Activated effector memory CD4-positive, alpha-beta T cell treated with anti-CD3 and anti-CD28 coated beads, Interleukin-2, amount 50 U/mL, for 16 hours (primary cell): Measurements from ENCODE around the gene APBB2.
"Not testable (repeated sequence)": the region's sequence is repeated elsewhere in the genome, so short reads cannot be mapped to it uniquely, and the experiment has no call there.

Experiments used
- DNase-seq: peaks from one replicate; pipeline ENCODE4 v3.0.0-alpha.2; 2020

Gene APBB2

DNA sequence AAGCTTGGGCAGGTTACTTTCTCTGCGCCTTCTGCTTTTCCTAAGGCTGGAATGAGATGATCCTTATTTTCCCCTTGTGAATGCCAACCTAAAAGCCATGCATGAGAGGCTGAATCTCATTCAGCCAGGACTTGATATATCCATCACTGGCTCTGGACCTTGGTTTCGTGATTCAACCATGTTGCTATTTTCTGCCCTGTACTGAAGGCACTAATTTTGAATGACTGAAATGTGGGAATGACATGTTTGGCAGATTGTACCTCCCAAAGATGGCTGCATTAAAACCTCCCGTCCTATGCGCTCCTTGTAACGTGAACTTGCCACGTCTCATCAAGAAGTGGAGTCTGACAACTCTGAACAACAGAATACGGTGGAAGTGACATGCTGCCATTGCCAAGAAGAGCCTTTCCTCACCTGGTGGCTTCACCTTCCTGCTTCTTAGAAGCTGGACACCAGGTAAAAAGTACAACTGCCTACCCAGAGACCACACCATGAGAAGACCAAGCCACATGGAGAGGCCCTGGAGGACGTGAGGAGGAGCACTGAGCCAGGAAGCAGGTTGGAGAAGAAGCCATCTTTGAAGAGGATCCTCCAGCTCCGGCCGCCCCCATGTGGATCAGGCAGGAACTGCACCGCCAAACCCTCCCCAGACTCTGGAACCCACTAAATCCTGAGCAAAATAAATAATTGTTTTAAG, 290.1 kb downstream of the APBB2 start:
- peak; percentile 90 for DNase-seq

DNA sequence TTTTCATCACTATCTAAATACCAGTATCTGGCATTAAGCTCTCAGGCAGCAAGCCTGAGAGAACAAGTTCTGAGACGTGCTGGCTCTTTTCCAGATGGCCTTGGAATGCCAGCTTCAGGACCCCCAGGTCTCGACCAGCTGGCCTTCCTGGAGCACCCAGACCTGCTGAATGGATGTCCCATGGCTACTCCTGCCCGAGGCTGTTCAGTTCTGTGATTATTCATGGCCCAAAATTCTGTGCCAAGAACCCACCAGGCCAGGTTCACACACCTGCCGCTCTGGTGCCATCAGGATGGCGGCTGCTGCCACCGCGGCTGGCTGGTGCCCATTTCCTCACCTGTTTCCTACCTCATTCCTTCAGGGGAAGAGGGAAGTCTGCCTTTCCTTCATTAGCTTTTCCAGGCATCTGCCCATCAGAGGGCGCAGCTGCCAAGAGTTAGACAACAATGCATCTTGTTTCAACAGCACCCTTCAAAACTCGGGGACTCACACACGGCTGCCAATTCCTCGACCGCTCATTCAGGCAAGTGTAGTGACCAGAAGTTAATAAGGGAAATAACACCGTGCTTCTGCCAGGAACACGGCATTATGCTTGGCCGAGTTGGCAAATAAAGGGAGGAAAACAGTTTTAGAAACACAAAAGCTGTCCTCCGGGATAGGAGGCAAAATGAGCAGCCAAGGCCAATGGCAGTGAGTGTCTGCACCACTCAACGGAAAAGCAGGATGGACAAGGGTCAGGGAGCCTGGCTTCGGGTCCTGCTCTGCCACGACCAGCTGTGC, 290.8 kb downstream of the APBB2 start:
- DNase-seq, result no peak

DNA sequence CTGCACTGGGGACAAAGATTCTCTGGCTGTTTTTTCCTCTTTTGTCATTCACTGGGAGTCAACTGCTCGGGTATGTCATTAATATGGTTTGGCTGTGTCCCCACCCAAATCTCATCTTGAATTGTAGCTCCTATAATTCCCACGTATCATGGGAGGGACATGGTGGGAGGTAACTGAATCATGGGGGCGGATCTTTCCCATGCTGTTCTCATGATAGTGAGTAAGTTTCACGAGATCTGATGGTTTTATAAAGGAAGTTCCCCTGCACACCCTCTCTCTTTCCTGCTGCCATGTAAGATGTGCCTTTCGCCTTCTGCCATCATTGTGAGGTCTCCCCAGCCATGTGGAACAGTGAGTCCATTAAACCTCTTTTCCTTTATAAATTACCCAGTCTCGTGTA, 294.4 kb downstream of the APBB2 start:
- DNase-seq, result not testable (repeated sequence)

DNA sequence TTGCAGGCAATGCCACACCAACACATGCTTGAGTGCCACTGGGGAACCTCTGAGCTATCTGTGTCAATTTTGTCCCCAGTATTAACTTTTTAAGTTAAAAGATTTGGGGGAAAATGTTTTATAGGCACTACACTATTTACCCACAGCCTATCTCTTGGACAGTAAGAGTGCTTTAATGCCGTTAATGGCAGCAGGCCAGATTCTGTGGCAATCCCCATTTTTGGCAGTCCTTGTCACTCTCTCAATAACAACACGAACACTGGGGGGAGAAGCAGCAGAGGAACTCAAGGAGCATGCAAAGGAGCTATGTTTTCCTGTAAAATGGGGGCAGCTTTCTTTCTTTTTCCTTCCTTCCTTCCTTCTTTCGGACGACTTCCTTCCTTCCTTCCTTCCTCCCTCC, 296.0 kb downstream of the APBB2 start:
- no peak for DNase-seq

DNA sequence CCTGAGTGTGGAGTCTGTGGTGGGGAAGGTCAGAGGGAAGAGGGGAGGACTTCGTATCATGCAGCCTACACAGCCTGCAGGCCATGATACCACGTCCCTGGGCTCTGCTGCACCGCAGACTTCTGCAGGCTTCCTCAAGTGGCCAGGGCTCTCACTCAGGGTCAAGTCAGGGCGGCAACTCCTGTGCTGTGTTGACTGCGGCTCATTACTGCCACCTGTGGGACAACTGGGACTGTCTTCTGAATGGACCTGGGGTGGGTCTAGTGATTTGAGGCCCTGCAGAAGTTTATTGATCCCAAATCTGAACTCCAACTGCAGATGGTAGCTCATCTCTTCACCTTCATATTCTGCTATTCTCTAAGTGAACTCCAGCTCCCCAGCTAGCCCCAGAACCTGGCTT, 297.5 kb downstream of the APBB2 start:
- peak; percentile 78 for DNase-seq

DNA sequence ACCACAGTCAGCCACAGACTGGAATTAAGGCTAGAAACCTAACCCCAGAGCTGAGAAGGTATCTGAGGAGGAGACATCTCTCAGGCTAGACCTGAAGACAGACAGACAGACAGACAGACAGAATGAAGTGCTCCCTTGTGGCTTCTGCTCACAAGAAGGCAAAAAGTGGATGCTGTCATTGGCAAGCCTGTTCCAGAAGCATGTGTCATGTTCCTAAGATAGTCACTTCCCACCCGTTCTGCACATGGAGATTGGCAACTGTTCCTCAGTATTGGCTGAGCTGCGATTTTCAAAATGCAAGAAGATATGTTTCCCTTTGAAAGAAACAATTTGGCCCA, 298.2 kb downstream of the APBB2 start:
- DNase-seq, result no peak

DNA sequence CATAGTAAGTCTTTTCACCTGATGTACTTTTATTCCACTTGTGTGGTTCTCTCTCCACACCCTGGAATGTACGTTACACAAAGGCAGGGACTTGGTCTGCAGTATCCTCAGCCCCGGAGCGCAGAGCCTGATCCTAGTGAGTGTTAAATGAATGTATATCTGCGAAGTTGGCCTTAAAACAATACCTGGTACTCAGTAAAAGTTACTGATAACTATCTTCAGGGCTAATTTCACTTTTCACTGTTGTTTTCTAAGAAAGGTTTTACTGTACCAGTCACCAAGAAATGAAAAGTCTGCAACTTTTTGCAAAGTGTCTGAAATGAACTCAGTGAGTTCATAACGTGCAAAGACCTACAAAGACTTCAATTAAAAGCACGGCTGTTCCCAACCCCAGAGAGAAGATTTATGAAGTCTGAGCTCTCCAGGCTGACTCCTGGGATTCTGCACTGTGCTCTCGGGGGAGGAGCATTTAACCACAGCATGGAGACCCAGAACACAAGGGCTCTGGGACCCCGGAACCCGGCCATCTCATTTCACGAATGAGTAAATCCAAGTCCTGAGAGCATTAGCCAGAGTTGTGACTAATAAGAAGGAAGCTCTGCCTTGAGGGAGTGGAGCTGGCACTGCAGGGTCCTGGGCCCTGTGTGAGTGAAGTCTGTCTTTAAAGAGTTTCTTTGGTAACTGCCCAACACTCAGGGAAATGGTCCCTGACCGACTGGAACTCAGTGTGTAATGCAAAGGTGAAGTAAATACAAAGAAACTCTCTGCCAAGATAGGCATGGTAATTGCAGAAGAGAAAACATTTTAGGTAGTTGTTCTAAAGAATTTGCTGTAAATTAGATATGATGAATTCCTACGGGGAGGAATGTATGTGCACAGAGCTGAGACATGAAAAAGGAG, 298.8 kb downstream of the APBB2 start:
- DNase-seq, result no peak

DNA sequence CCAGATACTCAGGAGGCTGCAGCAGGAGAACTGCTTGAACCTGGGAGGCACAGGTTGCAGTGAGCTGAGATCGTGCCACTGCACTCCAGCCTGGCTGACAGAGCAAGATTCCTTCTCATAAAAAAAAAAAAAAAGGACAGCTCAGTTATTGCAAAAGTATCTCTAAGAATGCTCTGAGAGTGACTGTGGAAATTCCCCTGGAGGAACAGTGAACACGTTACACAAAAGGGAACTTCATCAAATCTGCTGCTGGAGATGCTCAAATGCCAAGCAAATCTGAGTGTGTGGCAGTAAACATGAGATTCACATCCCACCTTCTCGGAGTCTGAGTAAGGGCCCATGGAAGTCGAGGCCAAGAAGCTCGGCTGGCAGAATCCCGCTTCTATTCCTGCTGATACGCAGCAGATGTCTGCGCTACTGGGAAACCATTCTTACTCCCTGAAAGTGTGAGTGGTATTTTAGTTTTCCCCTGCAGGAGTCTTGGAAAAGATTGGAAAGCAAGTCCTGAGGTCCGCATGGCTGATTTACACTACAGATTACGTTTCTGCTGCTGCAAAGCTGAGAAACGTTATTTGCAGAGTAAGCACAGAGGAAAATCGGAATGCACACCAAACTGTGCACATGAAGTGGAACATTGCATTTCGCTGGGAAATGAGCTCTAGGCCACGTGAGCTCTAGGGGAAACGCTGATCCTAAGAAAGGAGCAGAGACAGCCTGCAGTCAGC, 301.7 kb downstream of the APBB2 start:
- DNase-seq, result no peak

DNA sequence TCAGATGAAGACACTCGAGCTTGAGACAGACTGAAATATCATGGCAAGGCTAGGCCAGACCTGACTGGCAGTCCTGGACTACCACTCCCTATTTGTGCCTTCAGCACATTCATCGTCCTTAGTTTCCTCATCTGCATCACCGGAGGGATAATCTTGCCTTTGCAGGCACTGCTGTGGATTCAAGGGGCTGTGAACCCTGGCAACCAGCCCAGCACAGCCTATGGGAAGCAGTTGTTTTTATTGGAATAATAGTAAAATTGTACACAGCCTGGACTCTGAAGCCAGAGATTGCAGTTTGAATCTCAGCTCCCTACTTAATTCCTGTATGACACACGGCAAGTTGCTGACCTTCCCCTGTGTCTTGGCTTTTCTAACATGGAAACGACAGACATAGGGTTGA, 303.6 kb downstream of the APBB2 start:
- DNase-seq, result no peak

DNA sequence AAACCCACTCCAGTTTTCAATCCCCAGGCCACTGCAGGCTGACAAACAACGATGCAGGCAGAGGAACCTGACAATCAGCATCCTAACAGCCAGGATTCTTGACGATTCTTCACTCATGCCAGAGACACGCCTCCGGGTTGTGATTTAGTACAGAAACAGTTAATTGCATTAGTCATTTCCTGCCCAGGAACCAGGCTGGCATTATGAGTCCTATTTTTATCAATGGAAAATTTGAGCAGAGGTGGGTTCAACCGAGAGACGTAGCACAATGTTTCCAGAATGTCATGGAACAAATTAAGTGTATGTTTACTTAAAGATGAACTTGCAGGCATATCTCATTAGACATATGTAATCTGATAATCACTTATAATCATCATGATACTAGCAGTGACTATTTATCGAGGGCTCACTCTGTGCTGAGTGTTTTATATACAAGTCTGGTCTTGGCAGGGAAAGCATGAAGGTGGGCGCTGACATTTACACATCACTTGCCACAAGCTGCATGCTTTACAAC, 304.9 kb downstream of the APBB2 start:
- peak; percentile 71 for DNase-seq

DNA sequence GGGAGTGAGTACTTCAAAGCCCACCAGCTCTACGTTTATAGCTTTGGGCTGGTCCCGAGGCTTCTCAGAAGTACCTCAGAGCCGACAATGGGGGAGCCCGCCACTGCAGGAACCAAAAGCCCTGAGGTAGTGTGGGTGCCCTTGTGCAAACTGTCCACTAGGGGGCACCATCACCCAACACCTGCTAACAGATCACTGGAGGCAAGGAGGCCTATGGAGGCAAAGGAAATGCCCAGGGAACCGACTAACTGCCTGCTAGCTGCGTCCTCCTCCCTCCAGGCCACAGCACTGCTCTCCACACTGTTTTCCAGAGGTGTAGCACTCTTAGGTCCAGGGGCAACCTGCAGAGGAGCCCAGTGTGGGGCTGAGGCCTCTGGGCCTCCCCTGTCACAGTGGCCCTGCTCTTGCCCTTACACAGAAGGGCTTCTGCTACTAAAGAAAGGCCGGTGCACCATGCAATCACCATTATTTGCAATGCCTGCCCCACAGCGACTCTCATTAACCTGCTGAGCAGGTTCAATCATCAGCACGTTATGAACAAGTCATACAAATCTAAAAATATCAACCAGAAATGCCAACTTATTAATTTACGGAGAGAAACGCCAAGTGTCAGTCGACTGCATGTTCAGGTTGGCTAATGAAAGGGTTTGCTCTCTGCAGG, 305.5 kb downstream of the APBB2 start:
- DNase-seq, result peak; percentile 87

DNA sequence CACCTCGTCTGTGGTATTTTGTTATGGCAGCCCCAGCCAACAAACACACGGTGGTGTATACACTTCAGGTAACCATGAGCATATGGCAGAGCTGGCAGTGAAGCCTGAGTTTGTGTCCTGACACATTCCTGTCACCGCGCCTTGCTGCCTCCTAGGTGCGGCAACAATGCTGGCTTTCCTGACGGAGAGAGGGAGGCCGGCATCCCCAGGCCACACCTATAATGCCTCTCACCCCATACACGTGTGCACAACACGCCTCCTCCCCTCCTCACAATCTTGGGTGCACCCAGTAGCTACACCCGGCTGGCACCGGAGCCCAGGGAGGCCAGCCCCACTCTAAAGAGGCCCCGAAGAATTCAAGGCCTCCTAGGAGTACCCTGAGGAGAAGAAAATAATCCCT, 306.0 kb downstream of the APBB2 start:
- no peak for DNase-seq

DNA sequence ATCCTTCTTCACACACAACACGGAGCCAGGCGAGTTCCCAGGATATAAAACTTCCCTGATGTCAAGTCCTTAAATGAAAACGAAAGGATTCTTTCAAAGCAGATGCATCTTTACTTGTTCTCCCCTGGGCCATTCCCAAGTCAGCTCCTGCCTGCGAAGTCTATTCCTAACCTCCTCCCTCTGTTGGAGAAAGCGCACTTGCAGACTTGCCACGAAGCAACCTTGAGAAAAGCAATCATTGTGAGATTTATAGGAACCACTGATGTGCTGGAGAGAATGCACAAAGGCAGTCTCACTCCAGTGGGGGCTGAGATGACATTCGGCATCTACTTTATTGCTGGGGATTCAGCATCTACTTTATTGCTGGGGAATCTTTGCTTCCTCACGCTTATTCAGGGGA, 308.9 kb downstream of the APBB2 start:
- no peak for DNase-seq

DNA sequence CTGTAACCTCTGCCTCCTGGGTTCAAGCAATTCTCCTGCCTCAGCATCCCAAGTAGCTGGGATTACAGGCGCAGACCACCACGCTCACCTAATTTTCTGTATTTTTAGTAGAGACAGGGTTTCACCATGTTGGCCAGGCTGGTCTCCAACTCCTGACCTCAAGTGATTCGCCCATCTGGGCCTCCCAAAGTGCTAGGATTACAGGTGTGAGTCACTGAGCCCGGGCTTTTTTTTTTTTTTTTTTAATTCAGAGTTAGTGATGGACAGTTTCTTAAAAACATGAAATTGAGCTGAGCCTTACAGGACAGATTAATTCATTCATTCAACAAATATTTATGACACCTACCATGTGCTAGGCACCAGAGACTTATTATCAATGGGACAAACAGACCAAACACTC, 313.8 kb downstream of the APBB2 start:
- DNase-seq, result not testable (repeated sequence)

DNA sequence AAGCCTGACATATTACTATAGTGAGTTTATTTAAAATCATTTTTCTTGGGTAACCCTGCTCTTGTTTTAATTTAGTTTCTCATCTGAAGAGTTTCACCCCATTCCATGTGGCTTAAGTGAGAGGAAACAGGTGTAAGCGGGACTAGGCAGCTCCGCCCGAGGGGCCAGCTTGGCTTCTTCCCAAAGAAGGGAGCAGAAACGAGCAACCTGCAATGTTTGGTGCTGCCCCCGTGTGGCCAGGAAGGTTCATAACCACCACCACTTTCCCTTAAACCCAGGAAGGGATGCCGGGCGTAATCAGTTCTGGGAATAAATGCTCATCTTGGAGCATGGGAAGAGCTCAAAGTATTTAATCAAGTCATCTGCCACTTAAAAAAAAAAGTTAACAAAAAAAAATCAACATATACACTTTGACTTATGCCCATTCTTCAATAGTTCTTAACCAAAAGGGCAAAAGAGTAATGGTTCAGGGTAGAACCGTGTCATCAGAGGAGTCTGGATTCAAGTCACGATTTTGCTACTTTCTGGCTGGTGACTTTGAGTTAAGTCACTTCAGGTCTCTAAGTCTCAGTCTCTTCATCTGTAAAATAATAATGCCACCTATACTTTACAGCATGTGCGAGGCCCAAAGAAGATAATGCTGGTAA, 316.7 kb downstream of the APBB2 start:
- DNase-seq, result peak; percentile 88

DNA sequence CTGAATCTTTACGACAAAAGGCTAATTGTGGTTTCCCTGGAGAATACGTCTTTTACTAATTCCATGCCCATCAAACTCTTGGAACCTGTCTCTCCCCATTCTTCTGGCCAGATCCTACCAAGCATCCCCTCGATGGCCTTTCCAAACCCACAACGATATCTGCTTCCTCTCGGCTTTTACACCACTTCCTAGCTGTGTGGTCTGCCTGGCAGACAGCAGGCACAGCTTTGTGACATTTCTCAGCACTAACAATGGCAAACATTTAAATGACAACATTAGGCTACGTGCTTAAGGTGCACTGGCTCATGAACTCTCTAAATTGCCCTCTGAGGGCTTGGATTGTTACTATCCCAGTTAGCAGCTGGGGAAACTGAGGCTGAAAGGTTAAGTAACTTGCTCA, 323.6 kb downstream of the APBB2 start:
- DNase-seq, result no peak

DNA sequence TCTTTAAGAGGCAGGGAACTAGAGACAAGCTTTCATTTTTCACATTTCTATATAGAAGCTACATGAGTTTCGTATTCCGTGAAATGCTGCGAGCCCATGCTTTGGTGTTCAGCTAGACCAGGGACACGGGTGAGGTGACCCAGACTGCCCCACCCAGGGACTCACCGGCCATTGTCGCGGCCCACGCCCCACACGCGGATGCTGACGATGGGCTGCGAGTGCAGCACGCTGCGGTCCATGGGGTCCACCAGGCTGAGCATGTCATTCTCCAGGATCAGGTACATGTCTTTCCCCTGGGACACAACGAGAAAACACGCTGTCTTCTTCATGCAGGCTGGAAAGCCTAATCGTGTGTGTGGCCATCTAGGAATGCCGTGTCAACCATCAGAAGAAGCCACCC, 324.1 kb downstream of the APBB2 start:
- DNase-seq, result no peak

DNA sequence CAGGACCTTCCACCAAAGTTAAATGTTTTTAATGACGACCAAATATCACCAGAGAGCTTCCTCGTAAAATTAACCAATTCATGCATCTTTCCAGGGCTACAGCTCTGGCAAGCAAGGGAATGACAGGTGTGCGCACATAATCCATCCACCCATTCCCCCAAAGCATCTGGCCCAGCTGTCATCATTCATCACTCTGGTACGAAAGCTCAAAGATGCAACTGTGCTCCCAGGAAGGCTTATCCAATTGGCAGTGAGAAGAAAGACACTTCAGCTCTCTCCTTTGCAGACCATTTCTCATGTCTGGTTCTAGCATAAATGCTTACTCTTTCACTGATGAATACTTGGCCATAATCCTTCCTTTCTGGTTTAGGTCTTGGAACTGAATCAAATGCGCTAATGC, 325.4 kb downstream of the APBB2 start:
- DNase-seq, result no peak

DNA sequence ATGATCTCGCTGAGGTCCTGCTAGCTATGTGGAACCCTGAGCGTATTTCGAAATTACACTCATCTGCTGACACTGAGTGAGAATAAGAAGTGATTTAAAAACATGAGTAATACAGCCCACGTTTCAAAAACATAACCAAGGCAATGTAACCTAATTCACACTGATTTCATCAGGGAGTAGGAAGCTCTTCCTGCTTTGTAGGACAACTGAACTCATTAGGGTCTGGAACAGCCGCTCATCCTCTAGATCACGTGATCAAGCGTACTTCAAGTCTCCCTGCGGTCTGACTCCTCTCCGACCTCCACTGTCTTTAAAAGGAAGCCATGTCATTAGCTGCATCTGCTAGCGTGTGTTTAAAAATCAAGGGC, 326.6 kb downstream of the APBB2 start:
- DNase-seq, result no peak

DNA sequence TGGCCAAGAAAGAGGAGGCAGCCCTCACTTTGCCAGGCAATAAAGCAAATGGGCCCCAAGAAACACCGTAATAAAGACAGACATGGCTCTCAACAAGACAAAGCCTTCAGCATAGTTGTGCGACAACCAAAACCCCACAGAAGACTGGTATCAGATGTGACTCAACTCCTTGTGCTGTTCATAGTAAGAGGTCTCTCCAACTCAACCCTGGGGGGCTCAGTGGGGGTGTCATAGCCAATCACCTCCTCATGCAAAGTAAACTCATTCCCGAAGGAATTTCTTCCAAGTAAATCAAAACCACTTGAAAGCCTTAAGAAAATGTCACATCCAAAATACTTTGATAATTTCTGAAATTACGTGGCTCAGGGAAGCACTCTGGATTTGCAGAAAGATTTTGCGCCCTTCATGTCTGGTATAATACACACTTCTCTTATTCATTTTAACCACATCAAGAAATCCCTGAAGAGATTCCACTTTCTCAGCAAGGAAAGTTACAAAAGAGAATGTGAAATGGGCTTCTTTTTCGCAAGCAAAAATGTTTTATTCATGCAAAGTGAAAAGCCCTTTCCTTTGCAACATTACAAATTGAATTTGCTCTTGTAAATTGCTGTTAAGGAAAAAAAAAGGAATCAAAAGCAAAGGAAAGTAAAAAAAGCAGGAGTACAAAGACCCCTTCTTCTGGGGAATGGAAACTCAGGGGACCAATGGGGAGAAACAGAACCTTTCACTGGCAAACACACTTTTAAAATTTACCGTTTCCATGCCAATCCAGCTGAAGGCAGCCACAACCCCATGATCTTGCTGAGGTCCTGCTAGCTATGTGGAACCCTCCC, 327.2 kb downstream of the APBB2 start:
- no peak for DNase-seq

DNA sequence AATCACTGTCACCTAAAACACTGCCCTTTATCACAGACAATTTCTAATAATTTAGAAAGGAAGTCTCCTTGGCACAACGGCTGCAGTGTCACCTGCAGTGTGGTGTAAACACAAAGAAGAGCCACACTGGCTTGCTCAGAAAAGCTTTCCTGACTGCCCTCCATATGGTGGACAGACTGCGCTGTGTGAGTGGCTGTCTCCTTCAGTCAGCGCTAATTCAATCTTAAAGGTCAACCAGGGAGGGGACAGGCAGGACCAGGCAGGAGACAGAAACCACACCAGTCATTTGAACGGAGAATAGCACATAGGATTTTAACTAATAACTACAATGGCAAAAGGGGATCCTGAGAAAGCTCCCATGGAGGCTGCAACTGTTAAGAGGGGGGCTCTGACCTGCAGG, 332.5 kb downstream of the APBB2 start:
- DNase-seq, result no peak
